Ovary (tissue), 3 donors: ENCODE results near the gene FBXL17.

Experiments used
- EP300 ChIP-seq: sonication (generic); formaldehyde crosslinking; IDR thresholded peaks from one replicate; pipeline ENCODE4 v1.6.1; 2017; ENCODE audit warnings: antibody characterized with exemption
- TF ChIP-seq, protein P1 (sequence below), 3 donors: fragments of 450-650 bp in 2 of 3; fragments of 200-600 bp in 1 of 3; IDR thresholded peaks; one replicate each; pipeline versions ENCODE4 v1.5.1 to v1.8.0; 2016 to 2022; ENCODE audit warnings: antibody characterized with exemption in 3 of 3, mild to moderate bottlenecking in 1 of 3
- donor health status: DM: no; HTN: no; CAD: no.

DNA sequence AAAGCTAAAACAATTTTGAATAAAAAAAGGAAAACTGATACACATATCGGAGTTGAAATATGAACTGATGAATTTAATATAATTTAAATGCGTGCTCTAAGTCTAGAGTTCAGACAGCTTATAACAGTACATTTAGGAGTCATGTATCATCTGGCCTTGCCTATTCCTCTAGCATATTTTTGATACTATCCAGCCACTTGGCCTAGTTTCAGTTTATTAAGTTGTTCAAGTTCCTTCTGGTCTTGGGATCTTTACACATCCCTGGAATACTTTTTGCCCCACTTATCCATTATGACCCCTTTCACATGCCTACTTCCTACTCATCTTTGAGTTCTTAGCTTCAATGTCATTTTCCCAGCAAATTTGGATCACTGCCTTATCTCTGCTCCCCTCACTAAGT, 518.8 kb downstream of the FBXL17 start:
- TF ChIP-seq, protein P1, sequence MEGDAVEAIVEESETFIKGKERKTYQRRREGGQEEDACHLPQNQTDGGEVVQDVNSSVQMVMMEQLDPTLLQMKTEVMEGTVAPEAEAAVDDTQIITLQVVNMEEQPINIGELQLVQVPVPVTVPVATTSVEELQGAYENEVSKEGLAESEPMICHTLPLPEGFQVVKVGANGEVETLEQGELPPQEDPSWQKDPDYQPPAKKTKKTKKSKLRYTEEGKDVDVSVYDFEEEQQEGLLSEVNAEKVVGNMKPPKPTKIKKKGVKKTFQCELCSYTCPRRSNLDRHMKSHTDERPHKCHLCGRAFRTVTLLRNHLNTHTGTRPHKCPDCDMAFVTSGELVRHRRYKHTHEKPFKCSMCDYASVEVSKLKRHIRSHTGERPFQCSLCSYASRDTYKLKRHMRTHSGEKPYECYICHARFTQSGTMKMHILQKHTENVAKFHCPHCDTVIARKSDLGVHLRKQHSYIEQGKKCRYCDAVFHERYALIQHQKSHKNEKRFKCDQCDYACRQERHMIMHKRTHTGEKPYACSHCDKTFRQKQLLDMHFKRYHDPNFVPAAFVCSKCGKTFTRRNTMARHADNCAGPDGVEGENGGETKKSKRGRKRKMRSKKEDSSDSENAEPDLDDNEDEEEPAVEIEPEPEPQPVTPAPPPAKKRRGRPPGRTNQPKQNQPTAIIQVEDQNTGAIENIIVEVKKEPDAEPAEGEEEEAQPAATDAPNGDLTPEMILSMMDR (IDR thresholded peaks at IDR 0.05), result no peak
- no peak for TF ChIP-seq EP300
